Stimulated activated CD4-positive, alpha-beta T cell treated with anti-CD3 and anti-CD28 coated beads, Interleukin-12 subunit alpha, Interleukin-12 subunit beta, amount 100 ng/mL, for 4 hours (primary cell): ENCODE results near the gene ANHX.

Source experiments
- DNase-seq: peaks from one replicate; pipeline ENCODE4 v3.0.0-alpha.2; 2020

Gene ANHX

GRCh38 chr12:133202493-133203343 lies 33.0 kb downstream of the ANHX start:
- DNase-seq, result no peak

DNA sequence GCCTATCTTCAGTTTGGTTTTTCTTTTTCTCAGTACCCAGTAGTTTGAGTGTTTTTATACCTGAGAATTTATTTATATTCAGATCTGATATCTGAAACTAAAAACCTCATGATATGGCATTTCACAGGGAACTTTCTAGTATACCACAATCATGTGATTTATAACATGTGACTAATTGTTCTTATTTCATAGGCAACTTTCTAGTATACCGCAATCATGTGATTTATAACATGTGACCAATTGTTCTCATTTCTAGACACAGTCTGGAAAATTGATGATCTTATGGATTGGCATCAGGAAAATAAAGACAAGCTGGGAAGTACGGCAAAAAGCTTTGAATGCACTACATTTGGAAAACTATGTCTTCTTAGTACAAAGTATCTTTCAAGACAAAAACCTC lies 33.8 kb downstream of the ANHX start:
- no peak for DNase-seq

DNA sequence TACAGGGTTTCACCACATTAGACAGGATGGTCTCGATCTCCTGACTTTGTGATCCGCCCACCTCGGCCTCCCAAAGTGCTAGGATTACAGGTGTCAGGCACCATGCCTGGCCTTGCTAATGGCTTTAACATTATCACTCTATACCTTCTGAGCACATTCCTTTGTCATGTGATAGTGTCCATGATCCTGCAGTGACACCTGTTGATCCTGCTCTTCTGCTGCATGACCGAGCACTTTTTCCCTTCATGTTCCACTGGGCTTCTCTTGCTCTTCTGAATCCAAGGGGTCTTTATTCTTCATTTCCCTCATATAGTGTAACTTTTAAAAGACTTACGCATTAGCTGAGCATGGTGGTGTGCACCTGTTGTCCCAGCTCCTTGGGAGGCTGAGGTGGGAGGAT lies 42.8 kb downstream of the ANHX start:
- DNase-seq, result no peak

DNA sequence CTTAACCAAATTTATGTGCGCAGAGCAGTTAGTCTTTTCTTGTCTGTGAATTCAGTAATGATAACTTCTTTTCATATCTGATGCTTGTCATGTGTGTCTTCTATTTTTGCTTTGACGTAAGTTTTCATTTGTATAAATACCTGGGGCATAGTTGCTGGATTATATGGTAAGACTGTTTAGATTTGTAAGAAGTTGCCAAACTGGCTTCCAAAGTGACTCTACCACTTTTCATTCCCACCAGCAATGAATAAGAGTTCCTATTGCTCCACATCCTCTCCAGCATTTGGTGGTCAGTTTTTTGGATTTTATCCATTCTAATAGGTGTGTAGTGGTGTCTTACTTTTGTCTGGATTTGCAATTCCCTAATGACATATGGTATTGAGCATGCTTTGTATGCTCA lies 45.5 kb downstream of the ANHX start:
- no peak for DNase-seq

- DNase-seq, result peak; percentile 84
Observed at GRCh38 chr12:133181238-133181959, 54.3 kb downstream of the ANHX start, which contains the start of gene ZNF268. Gene ZNF268, plus strand, starts transcription at chr12:133181495. Its CDS starts 503 bp downstream, at chr12:133181998.

- no peak for DNase-seq
Observed at GRCh38 chr12:133180669-133181068, 55.0 kb downstream of the ANHX start.

DNA sequence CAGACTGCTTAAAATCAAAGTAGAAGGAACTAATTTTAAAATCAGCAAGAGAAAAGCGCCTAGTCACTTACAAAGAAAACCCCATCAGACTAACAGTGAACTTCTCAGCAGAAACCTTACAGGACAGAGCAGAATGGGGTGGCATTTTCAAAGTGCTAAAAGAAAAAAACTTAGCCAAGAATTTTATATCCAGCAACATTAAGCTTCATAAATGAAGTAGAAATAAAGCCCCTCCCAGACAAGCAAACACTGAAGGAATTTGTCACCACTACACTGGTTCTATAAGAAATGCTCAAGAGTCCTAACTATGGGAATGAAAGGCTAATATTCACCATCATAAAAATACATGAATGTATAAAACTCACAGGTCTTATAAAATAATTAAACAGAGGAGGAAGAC lies 60.8 kb downstream of the ANHX start:
- no peak for DNase-seq

GRCh38 chr12:133172491-133172890 lies 63.2 kb downstream of the ANHX start:
- no peak for DNase-seq
